Measurements from ENCODE around the gene EHD4.

EHD4 gene

GRCh38 chr15:41961001-41961518, 11.3 kb downstream of the EHD4 start:
- ChIA-PET POLR2A (no interaction called here), CTCF (no interaction called here)
- no peak overlapping the region for H3K4me3 ChIP-seq (ENCODE audit: low read depth, low read length)
- TF ChIP-seq CTCF (IDR thresholded peaks at IDR 0.05; ENCODE audit: insufficient read depth, low read length, missing control alignments), result no peak
- no peak for DNase-seq (ENCODE audit: low read depth, low spot score)

- TF ChIP-seq CTCF (IDR thresholded peaks at IDR 0.05; ENCODE audit: insufficient read depth, low read length, missing control alignments), result no peak
- CTCF ChIA-PET, result no interaction called here
- DNase-seq (ENCODE audit: low read depth, low spot score), result no peak
- H3K4me3 ChIP-seq (ENCODE audit: low read depth, low read length), result no peak overlapping the region
- POLR2A ChIA-PET, result interaction anchor here (1.0 kb wide), 1 partner anchor 14 kb away, joined by 3 read pairs; the partner anchor contains the start of gene EHD4
These were observed 14.3 kb downstream of the EHD4 start for GRCh38 chr15:41958002-41958420.

GRCh38 chr15:41957021-41957897, 15.1 kb downstream of the EHD4 start:
- no peak for TF ChIP-seq CTCF (IDR thresholded peaks at IDR 0.05; ENCODE audit: insufficient read depth, low read length, missing control alignments)
- ChIA-PET CTCF (interaction anchor here (0.6 kb wide), 1 partner anchor 15 kb away, joined by 3 read pairs; the partner anchor contains the start of gene EHD4), POLR2A (interaction anchor here (1.0 kb wide), 1 partner anchor 15 kb away, joined by 3 read pairs; the partner anchor contains the start of gene EHD4)
- H3K4me3 ChIP-seq (ENCODE audit: low read depth, low read length), result no peak overlapping the region
- no peak for DNase-seq (ENCODE audit: low read depth, low spot score)

GRCh38 chr15:41955807-41956525, 16.4 kb downstream of the EHD4 start:
- ChIA-PET CTCF (interaction anchor here (1.0 to 1.3 kb wide), 3 partner anchors 14 to 51 kb away, joined by 3 to 4 read pairs (median 3); no protein-coding TSS in a partner anchor), POLR2A (no interaction called here)
- TF ChIP-seq CTCF (IDR thresholded peaks at IDR 0.05; ENCODE audit: insufficient read depth, low read length, missing control alignments), result no peak
- DNase-seq (ENCODE audit: low read depth, low spot score), result no peak
- H3K4me3 ChIP-seq (ENCODE audit: low read depth, low read length), result no peak overlapping the region

- TF ChIP-seq CTCF (IDR thresholded peaks at IDR 0.05; ENCODE audit: insufficient read depth, low read length, missing control alignments), result no peak
- H3K4me3 ChIP-seq (ENCODE audit: low read depth, low read length), result no peak overlapping the region
- POLR2A ChIA-PET, result no interaction called here
- CTCF ChIA-PET, result interaction anchor here (1.1 kb wide), 1 partner anchor 35 kb away, joined by 3 read pairs; no protein-coding TSS in a partner anchor
- no peak for DNase-seq (ENCODE audit: low read depth, low spot score)
These were observed 17.3 kb downstream of the EHD4 start for GRCh38 chr15:41955100-41955499.
